Heart right ventricle (tissue), 16 donors: Measurements from ENCODE around the gene TTC24. TPM values are rescaled to one million over a fixed set of nuclear protein-coding genes. Genes with fewer than 3 reads are reported as not detected.

ENCODE experiments used
- ATAC-seq, 8 donors: fragments of 200-7000 bp; cut with Tn5 transposase; one replicate each; pipeline ENCODE4 v1.9.1; 2020; ENCODE audit warnings: mild to moderate bottlenecking in 8 of 8, moderate library complexity in 8 of 8, moderate number of reproducible peaks in 1 of 8
- DNase-seq, 2 donors: peaks; one replicate each; pipeline ENCODE4 v3.0.0-alpha.2; 2020
- H3K27ac ChIP-seq, 10 donors: fragments of 200-600 bp; sonication (generic) in 2 of 10; one replicate each; pipeline versions ENCODE4 v1.5.0 to v1.8.0; 2020 to 2022; ENCODE audit warnings: mild to moderate bottlenecking in 3 of 10
- H3K27me3 ChIP-seq, 7 donors: fragments of 200-600 bp; one replicate each; pipeline ENCODE4 v1.8.0; 2021 to 2022; ENCODE audit warnings: mild to moderate bottlenecking in 2 of 7
- H3K36me3 ChIP-seq, 9 donors: fragments of 200-600 bp; sonication (generic) in 1 of 9; one replicate each; pipeline versions ENCODE4 v1.5.0 to v1.8.0; 2020 to 2022; ENCODE audit warnings: mild to moderate bottlenecking in 2 of 9
- H3K4me1 ChIP-seq, 9 donors: fragments of 200-600 bp; sonication (generic) in 1 of 9; one replicate each; pipeline versions ENCODE4 v1.5.0 to v1.8.0; 2020 to 2022; ENCODE audit warnings: mild to moderate bottlenecking in 4 of 9
- H3K4me3 ChIP-seq, 10 donors: fragments of 200-600 bp; sonication (generic) in 2 of 10; one replicate each; pipeline versions ENCODE4 v1.5.0 to v1.8.0; 2020 to 2022; ENCODE audit warnings: mild to moderate bottlenecking in 7 of 10, moderate library complexity in 2 of 10
- H3K9me3 ChIP-seq, 11 donors: fragments of 200-600 bp in 10 of 11; sonication (generic) in 2 of 11; one replicate each; pipeline versions ENCODE4 v1.5.0 to v1.8.0; 2013 to 2022; ENCODE audit warnings: mild to moderate bottlenecking in 2 of 11, control low read depth in 1 of 11, moderate library complexity in 1 of 11
- CTCF ChIP-seq, 9 donors: fragments of 200-600 bp; sonication (generic) in 2 of 9; IDR thresholded peaks; one replicate each; pipeline versions ENCODE4 v1.5.0 to v1.8.0; 2021 to 2022; ENCODE audit warnings: antibody characterized with exemption in 9 of 9, mild to moderate bottlenecking in 5 of 9, moderate library complexity in 1 of 9
- WGBS, 2 donors: extraction: QIAGEN DNeasy Blood & Tissue Kit; methylation state at CpG; one replicate each; pipeline ENCODE4 v1.1.7; 2013; ENCODE audit warnings: inconsistent platforms in 1 of 2; 5-methylcytosine and 5-hydroxymethylcytosine counted together
- intact Hi-C, 10 donors: fragments of 100-400 bp; cut with DNase I; formaldehyde crosslinking; loops; one replicate each; pipeline versions ENCODE4 v1.11.1 to v1.14.2; 2022
- polyA plus RNA-seq, 2 donors: library from polyadenylated mRNA; stranded (reverse); fragments of 200-250 nt; gene quantifications; one replicate each; pipeline ENCODE4 v1.2.3, GENCODE V29; 2013
- total RNA-seq, 10 donors: library from RNA; stranded (reverse); fragmentation: NEBNext Ultra II Directional in 3 of 10; extraction: Animal tissue kit (Norgen Biotek cat#: 25700) in 3 of 10; gene quantifications; one replicate each; pipeline versions ENCODE4 v1.2.1 to v1.2.4, GENCODE V29; 2021 to 2023
- donor health status: Arrhythmogenic right ventricular cardiomyopathy.
- donor health status: ischemic (EF 13 %, LVEDD 7.1; RV severe dilation, severe dysfunction).
- donor health status: healthy with polysubstance abuse.
- donor health status: DM: no; HTN: yes; CAD: no.
- donor health status: DM: no; HTN: no; CAD: no.
- donor health status: ischemic (EF 25% LVEDD 6.9; RV normal size, moderate dysfunction).
- donor health status: ischemic (EF 25% LVEDD 5.7; RV mildly dilated, moderate dysfunction).
- donor health status: healthy.
- donor health status: DM: yes; HTN: yes; CAD: no.
- donor health status: Ischemic cardiomyopathy.
- donor health status: ischemic (EF 35%, LVEDD 5.7; RV mildly dilated, moderate dysfunction).
- donor health status: nonischemic (EF 11% LVEDD 7.7; RV severe dilation, severe dysfunction).
- donor health status: DM: yes; HTN: yes; CAD: no.
- donor health status: PGD.
- donor health status: ischemic (EF 29% LVEDD 5.4; RV normal size, mild dysfunction).
- donor health status: nonischemic (EF 23%, LVEDD 6.1; RV moderate dilation, normal function).

Gene TTC24
- total and polyA plus RNA-seq, 12 donors, result 0.03 to 0.21 TPM; not detected in 10

- intact Hi-C loops, result loop anchor here in 2 of 10 donors (5.0 to 10.0 kb wide), 2 partner anchors 34 to 161 kb away; no protein-coding TSS in a partner anchor
- ATAC-seq (peak in 6 of 8 donors; percentile 11 to 32 (median 25)), DNase-seq (no peak)
- H3K36me3 ChIP-seq, result no peaks in the 10 kb centered on the region
- peaks cover 6 to 29% (median 20%) of the 10 kb centered on the region in 9 donors for H3K4me1 ChIP-seq
- peak overlapping the region in 2 of 10 donors; percentile 2 to 9 for H3K4me3 ChIP-seq
- peaks cover 0 to 38% (median 0%) of the 10 kb centered on the region in 7 donors for H3K27me3 ChIP-seq
- H3K27ac ChIP-seq, result peak overlapping the region in 9 of 10 donors; percentile 33 to 76 (median 65)
- no peaks in the 10 kb centered on the region for H3K9me3 ChIP-seq
- WGBS, 2 donors, result 22 to 43% methylated on average over 4 of the region's 4 CpGs
- no peak for TF ChIP-seq CTCF (IDR thresholded peaks at IDR 0.05)
Observed at GRCh38 chr1:156615946-156616345, 36.4 kb downstream of the TTC24 start.

- Histone ChIP-seq H3K9me3 (no peaks in the 10 kb centered on the region), H3K4me1 (peaks cover 6 to 29% (median 20%) of the 10 kb centered on the region in 9 donors), H3K36me3 (no peaks in the 10 kb centered on the region), H3K27ac (peak overlapping the region in 7 of 10 donors; percentile 33 to 69 (median 65)), H3K4me3 (peak overlapping the region in 2 of 10 donors; percentile 2 to 9), H3K27me3 (peaks cover 0 to 38% (median 0%) of the 10 kb centered on the region in 7 donors)
- peak in 1 of 2 donors; percentile 76 for DNase-seq
- ATAC-seq, result peak; percentile 69 to 93 (median 82)
- intact Hi-C loops, result loop anchor here in 2 of 10 donors (5.0 to 10.0 kb wide), 2 partner anchors 34 to 162 kb away; no protein-coding TSS in a partner anchor
- WGBS, 2 donors, result 4 to 14% methylated on average over 5 of the region's 5 CpGs
- peak in 4 of 9 donors; percentile 13 to 43 (median 32) for TF ChIP-seq CTCF (IDR thresholded peaks at IDR 0.05)
Observed at GRCh38 chr1:156616463-156616862, 36.9 kb downstream of the TTC24 start.

DNA sequence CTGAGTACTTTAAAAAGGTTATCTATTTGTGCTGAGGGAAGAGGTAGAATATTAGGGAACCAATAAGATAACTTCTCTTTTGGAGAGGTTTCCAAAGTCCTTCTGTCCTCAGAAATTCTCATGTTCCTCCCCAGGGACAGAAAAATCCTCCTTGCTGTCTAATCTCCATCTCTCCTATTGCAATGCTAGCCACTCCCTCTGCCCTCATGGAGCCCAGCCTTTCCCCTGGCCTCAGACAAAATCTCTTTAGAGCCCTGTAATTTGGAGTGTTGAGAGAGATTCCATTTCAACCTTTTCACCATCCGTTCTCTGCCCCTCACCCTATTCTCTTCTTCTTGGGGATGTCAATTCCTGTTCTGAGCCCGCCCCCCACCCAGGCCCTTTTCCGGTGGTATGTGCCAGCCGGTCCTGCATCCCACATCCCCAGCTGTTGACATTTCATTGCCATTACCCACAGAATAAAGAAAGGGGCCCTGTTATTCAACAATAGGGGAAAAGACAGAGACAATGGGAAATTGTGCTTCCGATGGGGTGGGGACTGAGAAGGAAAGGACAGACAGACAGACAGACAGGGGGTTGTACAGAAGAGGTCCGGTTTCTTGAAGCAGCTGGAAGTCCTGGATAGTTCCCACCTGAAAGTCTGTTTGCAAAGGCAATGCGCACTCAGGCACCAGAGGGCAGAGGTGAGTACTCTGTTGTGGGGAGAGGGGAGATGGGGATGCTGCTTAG, 39.5 kb downstream of the TTC24 start, which contains the start of gene HAPLN2:
Gene HAPLN2, plus strand, starts transcription at position 563 of the 729 bp plus-strand sequence. CDS start 4,076 bp downstream, outside the sequence.
- ATAC-seq (no peak), DNase-seq (no peak)
- intact Hi-C loops, result loop anchor here in 2 of 10 donors (5.0 to 10.0 kb wide), 2 partner anchors 37 to 164 kb away; no protein-coding TSS in a partner anchor
- Histone ChIP-seq H3K9me3 (no peaks in the 10 kb centered on the region), H3K4me1 (peaks cover 10 to 36% (median 26%) of the 10 kb centered on the region in 9 donors), H3K4me3 (no peak within 1 kb of the TSS), H3K27ac (no peak within 1 kb of the TSS), H3K27me3 (peaks cover 5 to 59% (median 8%) of the 10 kb centered on the region in 7 donors), H3K36me3 (no peaks in the 10 kb centered on the region)
- TF ChIP-seq CTCF (IDR thresholded peaks at IDR 0.05), result peak in 6 of 9 donors; percentile 18 to 42 (median 28)
- WGBS, 2 donors, result 18 to 21% methylated on average over 7 of the region's 7 CpGs

GRCh38 chr1:156619582-156619955, 40.0 kb downstream of the TTC24 start:
- H3K4me1 ChIP-seq, result peaks cover 12 to 41% (median 31%) of the 10 kb centered on the region in 9 donors
- no peak for DNase-seq
- no peaks in the 10 kb centered on the region for H3K9me3 ChIP-seq
- WGBS, 2 donors, result 33 to 37% methylated on average over 6 of the region's 6 CpGs
- H3K4me3 ChIP-seq, result no peak overlapping the region
- peaks cover 10 to 64% (median 14%) of the 10 kb centered on the region in 7 donors for H3K27me3 ChIP-seq
- ATAC-seq, result no peak
- H3K36me3 ChIP-seq, result no peaks in the 10 kb centered on the region
- intact Hi-C loops, result loop anchor here in 2 of 10 donors (5.0 to 10.0 kb wide), 2 partner anchors 37 to 165 kb away; no protein-coding TSS in a partner anchor
- TF ChIP-seq CTCF (IDR thresholded peaks at IDR 0.05), result peak in 1 of 9 donors; percentile 2
- no peak overlapping the region for H3K27ac ChIP-seq
